ENCODE results near the gene TMC2.

- TF ChIP-seq CTCF (conservative IDR thresholded peaks at IDR 0.05; ENCODE audit: low read depth, low read length) (no peak), EZH2 (IDR thresholded peaks at IDR 0.05; ENCODE audit: borderline replicate concordance, low read depth, low read length, poor library complexity, severe bottlenecking) (no peak)
Measured at GRCh38 chr20:2640260-2640659, 103.9 kb downstream of the TMC2 start.

Measured in A673 (cell line).